Ovary (tissue), 9 donors: ENCODE data around the gene TM4SF18. TPM values are rescaled to one million over a fixed set of nuclear protein-coding genes. Genes with fewer than 3 reads are reported as not detected.

Experiments
- DNase-seq, 5 donors: peaks; one replicate each; pipeline ENCODE4 v3.0.0-alpha.2; 2019 to 2020
- H3K27ac ChIP-seq, 2 donors: fragments of 200-600 bp; one replicate each; pipeline versions ENCODE4 v1.5.1 to v1.8.0; 2019 to 2022
- H3K27me3 ChIP-seq: fragments of 200-600 bp; one replicate; pipeline ENCODE4 v1.8.0; 2022
- H3K36me3 ChIP-seq: fragments of 200-600 bp; sonication (generic); one replicate; pipeline ENCODE4 v1.5.1; 2019
- H3K4me1 ChIP-seq: one replicate; pipeline ENCODE4 v1.8.1; 2013; ENCODE audit warnings: mild to moderate bottlenecking, moderate library complexity; ENCODE audit not compliant: insufficient read depth
- H3K4me3 ChIP-seq: fragments of 200-600 bp; sonication (generic); one replicate; pipeline ENCODE4 v1.5.1; 2017
- H3K9me3 ChIP-seq, 2 donors: fragments of 200-600 bp in 1 of 2; sonication (generic) in 1 of 2; one replicate each; pipeline versions ENCODE4 v1.5.1 to v1.8.1; 2013 to 2019; ENCODE audit warnings: mild to moderate bottlenecking in 1 of 2, moderate library complexity in 1 of 2
- CTCF ChIP-seq, 3 donors: fragments of 450-650 bp in 2 of 3; fragments of 200-600 bp in 1 of 3; IDR thresholded peaks; one replicate each; pipeline versions ENCODE4 v1.5.1 to v1.8.0; 2016 to 2022; ENCODE audit warnings: antibody characterized with exemption in 3 of 3, mild to moderate bottlenecking in 1 of 3
- EP300 ChIP-seq: sonication (generic); formaldehyde crosslinking; IDR thresholded peaks from one replicate; pipeline ENCODE4 v1.6.1; 2017; ENCODE audit warnings: antibody characterized with exemption
- POLR2A ChIP-seq: fragments of 450-650 bp; IDR thresholded peaks from one replicate; pipeline ENCODE4 v1.6.1; 2017; ENCODE audit warnings: antibody characterized with exemption, mild to moderate bottlenecking, moderate library complexity
- WGBS, 3 donors: extraction: QIAGEN DNeasy Blood & Tissue Kit in 1 of 3; methylation state at CpG; one replicate each; pipeline versions ENCODE4 v1.1.5 to v1.1.7; 2013 to 2017; 5-methylcytosine and 5-hydroxymethylcytosine counted together
- intact Hi-C, 4 donors: fragments of 100-400 bp; cut with DNase I; formaldehyde crosslinking; loops; one replicate each; pipeline versions ENCODE4 v1.11.0 to v1.15.1; 2022 to 2023
- polyA plus RNA-seq, 2 donors: library from polyadenylated mRNA; stranded (reverse); fragments of 200-250 nt in 1 of 2; fragments of 350-450 nt in 1 of 2; fragmentation: Illumina TruSeq in 1 of 2; extraction: RNeasy Lipid Tissue Mini Kit (QIAGEN cat#74804) in 1 of 2; gene quantifications; one replicate each; pipeline ENCODE4 v1.2.3, GENCODE V29; 2013 to 2014
- total RNA-seq, 7 donors: library from RNA; depleted of rRNA in 2 of 7; stranded (reverse); fragments of >200 nt in 2 of 7; fragmentation: NEBNext Ultra II Directional in 3 of 7; extraction: Animal tissue kit (Norgen Biotek cat#: 25700) in 3 of 7; gene quantifications; one replicate each; pipeline versions ENCODE4 v1.1.0 to v1.2.4, GENCODE V29; 2016 to 2023
- donor health status: DM: no; HTN: no; CAD: no; lungs with moderate emphysema.
- donor health status: DM: no; HTN: no; CAD: no.
- donor health status: Bipolar disorder and iron deficiency.
- donor health status: DM: yes; HTN: yes; CAD: no.
- donor health status: DM: no; HTN: no; CAD: no.
- donor health status: DM: yes; HTN: yes; CAD: no.

Gene TM4SF18
- total and polyA plus RNA-seq, 9 donors, result 2.4 to 16.3 (median 4.8) TPM

- intact Hi-C loops, result no loop called here
- TF ChIP-seq EP300 (no peak), CTCF (IDR thresholded peaks at IDR 0.05) (no peak), POLR2A (no peak)
- H3K9me3 ChIP-seq, result no peaks in the 10 kb centered on the region
- no peaks in the 10 kb centered on the region for H3K36me3 ChIP-seq
- no peak for DNase-seq
- H3K27ac ChIP-seq, result no peak overlapping the region
- H3K27me3 ChIP-seq, result no peaks in the 10 kb centered on the region
- peaks cover 6% of the 10 kb centered on the region for H3K4me1 ChIP-seq
- H3K4me3 ChIP-seq, result no peak overlapping the region
Observed at GRCh38 chr3:149332771-149333170, 665 bp downstream of the TM4SF18 start.

DNA sequence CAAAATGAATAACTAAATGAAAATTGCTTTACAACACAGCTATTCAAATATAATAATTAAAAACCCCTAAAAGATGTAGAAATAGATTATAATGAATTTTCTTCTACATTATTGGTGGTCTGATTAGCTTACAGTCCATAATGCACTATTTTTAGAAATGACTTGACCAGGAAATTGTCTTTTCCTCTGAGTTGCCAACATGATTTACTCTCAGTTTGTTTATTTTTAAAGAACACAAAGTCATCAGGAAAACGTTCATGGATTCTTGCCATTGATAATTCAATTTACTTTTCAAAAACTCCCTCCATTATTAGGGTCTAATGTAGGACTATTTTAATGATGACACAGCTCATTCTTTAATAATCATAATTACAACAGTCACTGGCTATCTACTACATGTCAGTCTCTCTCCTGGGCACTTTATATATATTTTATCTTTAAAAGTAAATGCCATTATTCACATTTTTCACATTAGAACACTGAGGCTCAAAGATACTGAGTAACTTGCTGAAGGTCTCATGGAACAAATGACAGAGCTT, 1.1 kb downstream of the TM4SF18 start:
- no peak overlapping the region for H3K4me3 ChIP-seq
- H3K4me1 ChIP-seq, result peaks cover 6% of the 10 kb centered on the region
- no peaks in the 10 kb centered on the region for H3K36me3 ChIP-seq
- intact Hi-C loops, result no loop called here
- no peak for DNase-seq
- H3K27me3 ChIP-seq, result no peaks in the 10 kb centered on the region
- no peak overlapping the region for H3K27ac ChIP-seq
- no peaks in the 10 kb centered on the region for H3K9me3 ChIP-seq
- 7 to 16% (median 14%) methylated on average over 1 of the region's 1 CpG for WGBS, 3 donors
- TF ChIP-seq POLR2A (no peak), CTCF (IDR thresholded peaks at IDR 0.05) (no peak), EP300 (no peak)

GRCh38 chr3:149331396-149331795, 2.0 kb downstream of the TM4SF18 start:
- Histone ChIP-seq H3K27me3 (no peaks in the 10 kb centered on the region), H3K4me3 (no peak overlapping the region), H3K36me3 (no peaks in the 10 kb centered on the region), H3K9me3 (no peaks in the 10 kb centered on the region), H3K4me1 (peaks cover 6% of the 10 kb centered on the region), H3K27ac (no peak overlapping the region)
- intact Hi-C loops, result no loop called here
- no peak for DNase-seq
- no peak for TF ChIP-seq POLR2A
- no peak for TF ChIP-seq EP300
- no peak for TF ChIP-seq CTCF (IDR thresholded peaks at IDR 0.05)
- WGBS, 3 donors, result 82 to 83% (median 83%) methylated on average over 2 of the region's 2 CpGs

GRCh38 chr3:149330609-149331331, 2.7 kb downstream of the TM4SF18 start:
- WGBS, 3 donors, result 91 to 97% (median 91%) methylated on average over 2 of the region's 2 CpGs
- Histone ChIP-seq H3K4me1 (peaks cover 4% of the 10 kb centered on the region), H3K36me3 (no peaks in the 10 kb centered on the region), H3K27me3 (no peaks in the 10 kb centered on the region), H3K27ac (no peak overlapping the region), H3K9me3 (no peaks in the 10 kb centered on the region), H3K4me3 (no peak overlapping the region)
- no peak for DNase-seq
- intact Hi-C loops, result no loop called here
- no peak for TF ChIP-seq CTCF (IDR thresholded peaks at IDR 0.05)
